ENCODE results near the gene BRWD1.

GRCh38 chr21:39168800-39169199, 144.6 kb downstream of the BRWD1 start:
- TF ChIP-seq CTCF (conservative IDR thresholded peaks at IDR 0.05; ENCODE audit: low read depth in 2 of 2) (no peak), EZH2 (IDR thresholded peaks at IDR 0.05; ENCODE audit: low read depth, unreplicated experiment) (no peak), REST (IDR thresholded peaks at IDR 0.05; ENCODE audit: unreplicated experiment) (no peak), ZNF331 (CRISPR knock-in tag; IDR thresholded peaks at IDR 0.05; ENCODE audit: low read depth) (no peak)

Data from GM23338 (cell line).